Osteocyte (in vitro differentiated cells): ENCODE measurements around the gene PSMD1. TPM values are rescaled to one million over a fixed set of nuclear protein-coding genes. Genes with fewer than 3 reads are reported as not detected.

ENCODE experiments used
- DNase-seq: peaks from one replicate; pipeline ENCODE4 v3.0.0; 2021; ENCODE audit warnings: mixed read lengths; ENCODE audit not compliant: unreplicated experiment; ENCODE audit errors: extremely low spot score
- H3K27ac Mint-ChIP-seq: one replicate; pipeline ENCODE4 v1.8.0; 2021; ENCODE audit warnings: mild to moderate bottlenecking, mixed read lengths; ENCODE audit not compliant: unreplicated experiment
- H3K27me3 Mint-ChIP-seq: one replicate; pipeline ENCODE4 v1.8.0; 2021; ENCODE audit warnings: mixed read lengths; ENCODE audit not compliant: unreplicated experiment
- H3K36me3 Mint-ChIP-seq: one replicate; pipeline ENCODE4 v1.8.0; 2021; ENCODE audit warnings: mixed read lengths; ENCODE audit not compliant: unreplicated experiment
- H3K4me1 Mint-ChIP-seq: one replicate; pipeline ENCODE4 v1.8.0; 2021; ENCODE audit warnings: mixed read lengths; ENCODE audit not compliant: unreplicated experiment
- H3K4me3 Mint-ChIP-seq: one replicate; pipeline ENCODE4 v1.8.0; 2021; ENCODE audit warnings: mild to moderate bottlenecking, moderate library complexity, mixed read lengths; ENCODE audit not compliant: unreplicated experiment
- H3K9me3 Mint-ChIP-seq: one replicate; pipeline ENCODE4 v1.8.0; 2021; ENCODE audit warnings: mixed read lengths; ENCODE audit not compliant: unreplicated experiment
- CTCF ChIP-seq: fragments of 200-600 bp; sonication (generic); IDR thresholded peaks from 2 replicates; pipeline ENCODE4 v1.5.0; 2021; ENCODE audit warnings: antibody characterized with exemption, mild to moderate bottlenecking, moderate library complexity
- total RNA-seq: library from RNA; stranded (reverse); gene quantifications from 2 replicates; pipeline ENCODE4 v1.2.1, GENCODE V29; 2021

Gene PSMD1
- total RNA-seq, 1 donor from 2014 or later: 112 TPM

- H3K36me3 Mint-ChIP-seq: no peaks in the 10 kb centered on the region
- DNase-seq: no peak
- no peaks in the 10 kb centered on the region for H3K9me3 Mint-ChIP-seq
These were observed 46.4 kb upstream of the PSMD1 start for GRCh38 chr2:231010201-231010730.

DNA sequence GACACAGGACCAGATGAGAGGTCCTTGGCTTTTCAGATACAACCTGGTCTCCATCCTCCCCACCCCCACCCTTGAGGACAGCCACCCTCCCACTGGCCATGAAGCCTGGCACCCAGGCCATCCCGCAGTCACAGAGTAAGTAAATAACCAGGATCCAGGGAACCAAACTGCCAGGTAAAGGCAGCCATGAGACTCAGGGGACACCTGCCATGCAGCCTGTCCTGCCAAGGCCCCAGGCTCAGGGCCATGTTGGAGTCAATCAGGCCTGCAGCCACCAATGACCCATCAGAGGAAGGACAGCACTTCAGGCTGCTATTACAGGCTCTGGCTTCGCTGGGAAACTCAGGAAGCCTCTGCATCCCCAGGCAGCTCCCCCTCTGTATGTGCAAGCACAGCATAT is 45.1 kb upstream of the PSMD1 start:
- no peak overlapping the region for H3K27ac Mint-ChIP-seq
- peaks cover 50% of the 10 kb centered on the region for H3K27me3 Mint-ChIP-seq
- DNase-seq: no peak
- H3K9me3 Mint-ChIP-seq: no peaks in the 10 kb centered on the region
- no peaks in the 10 kb centered on the region for H3K36me3 Mint-ChIP-seq
- no peak overlapping the region for H3K4me3 Mint-ChIP-seq
- TF ChIP-seq CTCF: no peak
- H3K4me1 Mint-ChIP-seq: no peaks in the 10 kb centered on the region

More at GRCh38 chr2:231010201-231010730, 46.4 kb upstream of the PSMD1 start:
- no peak for TF ChIP-seq CTCF
- Mint-ChIP-seq H3K27me3 (peaks cover 51% of the 10 kb centered on the region), H3K27ac (no peak overlapping the region), H3K4me3 (no peak overlapping the region), H3K4me1 (no peaks in the 10 kb centered on the region)

DNA sequence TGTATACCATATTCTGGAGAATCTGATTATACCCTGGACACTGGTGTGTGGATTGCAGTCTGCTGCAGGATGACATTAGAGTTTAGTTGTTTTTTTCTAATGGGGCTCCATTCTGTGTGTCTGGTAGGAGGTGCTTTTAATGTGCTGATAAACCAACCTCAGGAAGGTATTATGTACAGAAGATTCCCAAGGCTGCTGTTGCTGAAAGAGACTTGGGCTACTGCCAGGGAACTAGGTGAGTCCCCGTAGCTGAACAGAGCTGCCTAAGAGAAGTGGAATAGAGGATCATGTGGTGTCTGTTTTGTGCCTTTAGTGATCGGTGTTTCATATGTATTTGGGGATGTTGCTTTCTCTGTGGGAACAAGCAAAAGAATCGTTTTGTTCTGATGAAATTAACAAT is 44.2 kb upstream of the PSMD1 start:
- H3K4me3 Mint-ChIP-seq: no peak overlapping the region
- no peaks in the 10 kb centered on the region for H3K9me3 Mint-ChIP-seq
- no peak for DNase-seq
- no peak for TF ChIP-seq CTCF
- H3K36me3 Mint-ChIP-seq: no peaks in the 10 kb centered on the region
- H3K27me3 Mint-ChIP-seq: peaks cover 55% of the 10 kb centered on the region
- H3K4me1 Mint-ChIP-seq: no peaks in the 10 kb centered on the region
- H3K27ac Mint-ChIP-seq: no peak overlapping the region

DNA sequence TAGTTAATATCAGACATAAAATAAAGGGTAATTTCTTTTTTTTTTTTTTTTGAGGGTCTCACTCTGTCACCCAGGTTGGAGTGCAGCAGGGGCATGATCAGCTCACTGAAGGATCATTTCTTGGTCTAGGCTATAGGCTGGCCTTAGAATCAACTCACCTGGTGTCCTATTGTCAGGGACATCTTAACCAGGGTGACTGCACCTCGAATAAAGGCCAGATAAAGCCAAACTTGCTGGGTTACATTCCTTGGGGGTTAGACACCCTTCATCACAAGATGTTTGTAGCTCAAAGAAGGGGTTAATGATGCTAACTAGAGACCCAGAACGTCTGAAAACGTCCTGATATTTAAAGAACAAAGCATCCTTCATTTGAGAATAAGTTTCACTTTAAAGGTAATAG is 42.8 kb upstream of the PSMD1 start:
- DNase-seq: no peak
- no peak overlapping the region for H3K27ac Mint-ChIP-seq
- no peaks in the 10 kb centered on the region for H3K9me3 Mint-ChIP-seq
- H3K27me3 Mint-ChIP-seq: peaks cover 45% of the 10 kb centered on the region
- no peaks in the 10 kb centered on the region for H3K36me3 Mint-ChIP-seq
- H3K4me3 Mint-ChIP-seq: no peak overlapping the region
- TF ChIP-seq CTCF: no peak
- H3K4me1 Mint-ChIP-seq: no peaks in the 10 kb centered on the region

DNA sequence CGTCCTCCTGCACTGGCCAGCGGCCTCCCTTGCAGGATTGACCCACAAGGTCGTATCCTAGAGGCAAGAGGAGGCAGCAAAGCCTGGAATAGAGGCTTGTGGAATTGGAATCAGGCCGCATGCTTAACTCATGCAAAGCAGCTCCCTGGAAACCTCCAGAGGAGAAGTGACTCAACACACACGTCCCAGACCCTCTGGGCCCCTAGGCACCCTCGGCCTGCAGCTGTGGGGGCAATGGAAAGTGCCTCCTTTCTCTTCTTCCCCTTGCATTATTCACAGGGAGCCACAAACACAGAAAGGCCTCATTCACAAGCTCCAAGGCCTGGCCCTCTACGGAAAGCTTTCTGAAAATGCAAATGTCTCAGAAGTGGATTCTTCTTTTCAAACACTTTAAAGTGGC is 41.2 kb upstream of the PSMD1 start:
- H3K27ac Mint-ChIP-seq: no peak overlapping the region
- no peaks in the 10 kb centered on the region for H3K36me3 Mint-ChIP-seq
- no peak for TF ChIP-seq CTCF
- no peak for DNase-seq
- peaks cover 50% of the 10 kb centered on the region for H3K27me3 Mint-ChIP-seq
- no peaks in the 10 kb centered on the region for H3K4me1 Mint-ChIP-seq
- no peaks in the 10 kb centered on the region for H3K9me3 Mint-ChIP-seq
- H3K4me3 Mint-ChIP-seq: no peak overlapping the region
